ENCODE data around the gene AK3.
A peak's percentile ranks its signal among the peaks of the same experiment; 100 is the strongest.
"Not testable (repeated sequence)": the region's sequence is repeated elsewhere in the genome, so short reads cannot be mapped to it uniquely, and the experiment has no call there.

AK3 gene

DNA sequence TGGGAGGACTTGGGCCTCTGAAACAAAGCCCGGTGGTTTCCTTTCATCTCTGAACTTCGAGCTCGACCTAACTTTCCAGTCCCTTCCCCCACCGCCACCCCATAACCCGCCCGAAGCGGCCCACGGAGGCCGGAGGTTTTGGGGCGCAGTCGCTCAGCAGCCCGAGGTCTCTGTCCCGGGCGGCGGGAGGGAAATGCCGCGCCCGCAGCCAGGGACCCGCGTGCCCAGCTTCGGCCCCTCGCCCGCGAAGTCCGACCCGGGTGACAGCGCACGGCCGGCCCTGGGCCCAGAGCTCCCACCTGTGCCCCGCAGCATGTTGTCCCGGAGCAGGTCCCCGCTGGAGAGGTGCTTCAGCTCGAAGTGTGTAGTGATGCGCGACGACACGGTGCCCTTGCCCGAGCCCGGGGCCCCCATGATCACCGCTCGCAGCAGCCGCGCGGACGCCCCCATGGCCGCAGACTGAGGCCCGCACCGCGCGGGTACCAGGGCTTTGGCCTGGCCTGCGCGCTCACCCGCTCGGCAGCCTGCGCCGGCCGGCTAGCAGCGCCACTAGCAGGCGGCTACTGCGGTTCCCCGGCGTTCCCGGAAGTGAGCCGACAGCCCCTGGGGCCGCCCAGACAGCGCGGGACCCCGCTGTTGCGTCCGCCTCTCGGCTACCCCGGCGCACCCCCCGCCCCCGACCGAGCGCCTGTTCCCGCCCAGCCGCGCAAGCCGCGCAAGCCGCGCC, at the start of gene AK3:
AK3 (minus strand) TSS at position 565 of the 727 bp plus-strand sequence; CDS start at position 450, 115 bp downstream.
- peak; percentile 72 for DNase-seq (ENCODE audit: low read depth)

DNA sequence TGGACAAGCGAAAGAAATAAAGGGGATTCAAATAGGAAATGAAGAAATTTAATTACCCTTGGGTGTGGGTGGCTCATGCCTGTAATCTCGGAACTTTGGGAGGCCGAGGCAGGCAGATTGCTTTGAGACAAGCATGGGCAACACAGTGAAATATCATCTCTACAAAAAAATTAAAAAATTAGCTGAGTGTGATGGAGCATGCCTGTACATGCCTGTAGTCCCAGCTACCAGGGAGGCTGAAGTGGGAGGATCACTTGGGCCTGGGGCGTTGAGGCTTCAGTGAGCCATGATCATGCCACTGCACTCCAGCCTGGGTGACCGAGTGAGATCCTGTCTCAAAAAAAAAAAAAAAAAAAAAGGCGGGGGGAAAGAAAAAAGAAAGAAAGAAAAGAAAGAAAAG, 47.7 kb upstream of the AK3 start:
- DNase-seq (ENCODE audit: low read depth): no peak

DNA sequence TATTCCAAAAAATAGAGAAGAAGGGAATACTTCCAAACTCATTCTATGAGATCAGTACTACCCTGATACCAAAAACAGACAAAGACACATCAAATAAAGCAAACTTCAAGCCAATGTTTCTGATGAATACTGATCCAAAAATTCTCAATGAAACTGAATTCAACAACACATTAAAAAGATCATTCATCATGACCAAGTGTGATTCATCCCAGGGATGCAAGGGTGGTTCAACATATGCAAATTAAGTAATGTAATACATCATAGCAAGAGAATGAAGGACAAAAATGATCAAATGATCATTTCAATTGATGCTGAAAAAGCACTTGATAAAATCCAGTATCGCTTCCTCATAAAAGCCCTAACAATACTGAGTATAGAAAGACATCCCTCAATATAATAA, 46.9 kb upstream of the AK3 start:
- DNase-seq (ENCODE audit: low read depth): no peak

DNA sequence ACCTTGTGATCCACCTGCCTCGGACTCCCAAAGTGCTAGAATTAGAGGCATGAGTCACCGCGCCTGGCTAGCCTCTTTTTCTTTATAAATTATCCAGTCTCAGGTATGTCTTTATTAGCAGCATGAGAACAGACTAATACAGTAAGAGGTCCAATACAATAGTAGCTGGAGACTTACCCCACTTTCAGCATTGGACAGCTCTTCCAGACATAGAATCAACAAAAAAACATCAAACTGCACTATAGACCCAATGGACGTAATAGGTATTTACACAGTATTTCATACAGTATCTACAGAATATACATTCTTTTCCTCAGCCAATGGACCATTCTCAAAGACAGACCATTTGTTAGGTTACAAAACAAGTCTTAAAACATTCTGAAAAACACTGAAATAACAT, 45.6 kb upstream of the AK3 start:
- DNase-seq (ENCODE audit: low read depth): no peak

DNA sequence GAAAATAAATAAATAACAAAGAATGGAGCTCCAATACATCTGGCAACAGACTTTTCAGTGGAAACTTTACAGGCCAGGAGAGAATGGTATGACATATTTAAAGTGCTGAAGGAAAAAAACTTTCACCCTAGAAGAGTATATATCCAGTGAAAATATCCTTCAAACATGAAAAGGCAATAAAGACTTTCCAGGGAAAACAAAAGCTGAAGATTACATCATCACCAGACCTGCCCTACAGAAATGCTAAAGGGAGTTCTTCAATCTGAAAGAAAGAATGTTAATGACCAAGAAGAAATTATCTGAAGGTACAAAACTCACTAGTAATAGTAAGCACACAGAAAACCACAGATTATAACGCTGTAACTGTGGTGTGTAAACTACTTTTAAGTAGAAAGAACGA, 43.4 kb upstream of the AK3 start:
- no peak for DNase-seq (ENCODE audit: low read depth)

DNA sequence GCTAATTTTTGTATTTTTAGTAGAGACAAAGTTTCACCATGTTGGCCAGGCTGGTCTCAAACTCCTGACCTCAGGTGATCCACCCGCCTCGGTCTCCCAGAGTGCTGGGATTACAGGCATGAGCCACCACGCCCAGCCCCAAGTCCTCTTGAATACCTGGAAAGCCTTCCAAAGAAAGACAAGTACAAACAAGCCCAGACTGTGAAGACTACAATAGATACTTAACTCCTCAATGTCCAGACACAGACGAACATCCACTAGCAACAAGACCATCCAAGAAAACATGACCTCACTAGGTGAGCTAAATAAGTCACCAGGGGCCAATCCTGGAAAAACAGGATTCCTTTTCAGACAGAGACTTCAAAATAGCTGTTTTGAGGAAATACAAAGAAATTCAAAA, 42.2 kb upstream of the AK3 start:
- not testable (repeated sequence) for DNase-seq (ENCODE audit: low read depth)

DNA sequence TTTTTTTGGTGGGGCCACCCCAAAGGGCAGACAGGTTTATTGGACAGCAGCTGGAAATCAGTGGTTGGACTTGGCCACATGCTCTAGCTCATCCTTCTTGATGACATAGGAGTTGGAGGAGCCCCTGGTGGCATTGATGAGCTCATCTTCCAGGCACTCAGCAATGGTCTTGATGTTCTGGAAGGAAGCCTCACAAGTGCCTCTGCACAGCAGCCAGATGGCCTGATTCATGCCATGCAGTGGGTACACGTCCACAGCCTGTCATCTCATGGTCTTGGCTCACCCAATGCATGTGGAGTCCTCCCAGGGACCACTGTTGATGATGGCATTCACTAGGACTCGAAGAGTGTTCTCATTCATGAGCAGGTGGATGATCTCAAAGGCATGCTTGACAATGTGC, 40.4 kb upstream of the AK3 start:
- DNase-seq (ENCODE audit: low read depth): no peak

DNA sequence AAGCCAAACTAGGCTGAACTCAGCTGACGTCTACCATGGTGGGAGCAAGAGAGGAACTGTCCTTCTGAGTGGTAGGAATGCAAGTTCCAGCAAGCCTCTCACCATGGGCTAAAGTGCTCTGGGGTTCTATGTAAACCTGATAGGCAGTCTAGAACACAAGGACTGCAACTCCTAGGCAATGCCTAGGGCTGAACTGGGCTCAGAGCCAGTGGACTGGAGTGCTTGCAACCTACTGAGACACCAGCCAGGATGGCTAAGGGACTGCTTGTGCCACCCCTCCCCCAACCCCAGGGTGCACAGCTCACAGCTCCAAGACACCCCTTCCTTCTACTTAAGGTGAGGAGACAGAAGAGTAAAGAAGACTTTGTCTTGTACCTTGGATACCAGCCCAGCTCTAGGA, 39.6 kb upstream of the AK3 start:
- DNase-seq (ENCODE audit: low read depth): no peak

DNA sequence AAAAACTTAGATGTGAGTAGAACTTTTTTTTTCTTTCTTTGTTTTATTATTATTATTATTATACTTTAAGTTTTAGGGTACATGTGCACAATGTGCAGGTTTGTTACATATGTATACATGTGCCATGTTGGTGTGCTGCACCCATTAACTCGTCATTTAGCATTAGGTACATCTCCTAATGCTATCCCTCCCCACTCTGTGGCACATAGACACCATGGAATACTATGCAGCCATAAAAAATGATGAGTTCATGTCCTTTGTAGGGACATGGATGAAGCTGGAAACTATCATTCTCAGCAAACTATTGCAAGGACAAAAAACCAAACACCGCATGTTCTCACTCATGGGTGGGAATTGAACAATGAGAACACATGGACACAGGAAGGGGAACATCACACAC, 34.0 kb upstream of the AK3 start:
- not testable (repeated sequence) for DNase-seq (ENCODE audit: low read depth)

DNA sequence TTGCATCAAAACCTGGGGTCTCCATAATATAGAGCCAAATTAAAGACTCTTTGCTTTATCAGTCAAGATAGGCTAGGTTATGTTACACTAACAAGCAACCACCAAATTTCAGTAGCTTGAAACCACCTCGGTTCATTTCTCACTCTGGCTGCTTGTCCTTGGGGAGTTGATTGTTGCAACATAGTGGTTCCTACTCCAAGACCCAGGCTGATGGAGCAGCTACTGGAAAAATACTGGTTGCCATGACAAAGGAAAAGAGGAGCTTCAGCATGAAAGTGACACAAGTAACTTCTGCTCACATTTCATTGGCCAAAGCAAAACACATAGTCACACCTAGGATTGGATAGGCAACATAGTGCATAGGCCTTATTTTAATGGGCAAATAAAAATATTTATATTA, 33.2 kb upstream of the AK3 start:
- DNase-seq (ENCODE audit: low read depth): no peak

DNA sequence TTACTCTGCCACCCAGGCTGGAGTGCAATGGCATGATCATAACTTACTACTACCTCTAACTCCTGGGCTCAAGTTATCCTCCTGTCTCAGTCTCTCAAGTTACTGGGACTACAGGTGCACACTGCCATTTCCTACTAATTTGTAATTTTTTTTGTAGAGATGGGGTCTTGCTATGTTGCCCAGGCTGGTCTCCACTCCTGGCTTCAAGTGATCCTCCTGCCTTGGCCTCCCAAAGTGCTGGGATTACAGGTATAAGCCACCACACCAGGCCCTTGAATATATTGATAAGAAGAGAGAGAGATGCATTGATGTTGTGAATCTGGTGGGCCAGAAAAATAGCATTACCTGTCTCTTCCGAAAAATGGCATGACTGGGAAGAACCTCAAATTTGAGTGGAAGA, 30.8 kb upstream of the AK3 start:
- DNase-seq (ENCODE audit: low read depth): no peak

DNA sequence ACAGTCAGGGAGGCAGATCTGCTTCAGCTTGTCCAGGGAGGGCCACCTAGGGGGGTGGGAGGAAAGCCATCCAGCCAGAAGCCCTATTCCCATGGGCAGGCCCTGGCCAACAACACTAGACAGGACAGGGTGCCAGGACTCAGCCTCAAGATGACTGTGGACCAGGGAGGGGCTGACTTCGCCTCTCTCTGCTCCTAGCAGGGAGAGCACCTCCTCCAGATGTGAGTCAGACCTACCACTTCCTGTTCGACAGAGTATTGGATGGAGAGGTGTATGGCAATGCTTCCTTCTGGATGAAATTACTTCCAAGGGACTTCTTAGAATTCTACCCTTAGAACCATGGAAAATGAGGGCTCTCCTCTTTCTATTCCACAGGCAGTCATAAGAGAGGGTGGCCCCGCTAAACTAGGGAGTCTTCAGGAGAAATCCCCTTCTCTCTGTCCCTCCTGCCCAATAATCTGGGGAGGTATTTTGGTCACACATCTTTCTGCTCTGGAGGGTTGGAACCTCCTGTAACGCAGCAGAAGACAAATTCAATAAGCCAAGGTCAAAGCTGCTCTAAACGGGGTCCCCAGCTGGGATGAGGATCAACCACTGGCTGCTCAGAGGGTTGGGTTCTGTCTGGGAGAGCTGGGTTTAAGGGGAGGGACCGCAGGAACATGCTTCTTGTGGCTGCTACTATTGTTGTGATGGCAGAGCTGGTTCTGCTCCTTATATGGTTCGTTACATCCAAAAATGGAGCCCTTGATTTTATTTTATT, 28.5 kb upstream of the AK3 start:
- no peak for DNase-seq (ENCODE audit: low read depth)

DNA sequence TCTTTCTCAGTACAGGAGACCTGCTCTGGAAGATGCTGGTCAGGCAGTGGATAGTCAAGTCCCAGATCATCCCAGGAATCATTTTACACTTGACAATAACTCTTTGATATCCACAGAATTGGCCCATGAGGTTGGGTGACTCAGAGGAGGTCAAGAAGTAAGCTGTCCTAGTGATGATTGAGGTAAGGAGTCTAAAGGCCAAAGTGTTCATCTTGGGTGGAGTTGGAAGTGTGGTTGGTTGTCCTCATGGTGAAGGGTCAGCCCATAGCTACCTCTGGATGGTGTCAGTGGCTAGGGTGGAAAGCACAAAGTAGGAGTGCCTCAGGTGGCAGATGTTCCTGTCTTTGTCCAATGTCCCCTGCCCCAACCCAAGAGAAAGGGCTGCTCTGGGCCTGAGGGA, 27.7 kb upstream of the AK3 start:
- no peak for DNase-seq (ENCODE audit: low read depth)

DNA sequence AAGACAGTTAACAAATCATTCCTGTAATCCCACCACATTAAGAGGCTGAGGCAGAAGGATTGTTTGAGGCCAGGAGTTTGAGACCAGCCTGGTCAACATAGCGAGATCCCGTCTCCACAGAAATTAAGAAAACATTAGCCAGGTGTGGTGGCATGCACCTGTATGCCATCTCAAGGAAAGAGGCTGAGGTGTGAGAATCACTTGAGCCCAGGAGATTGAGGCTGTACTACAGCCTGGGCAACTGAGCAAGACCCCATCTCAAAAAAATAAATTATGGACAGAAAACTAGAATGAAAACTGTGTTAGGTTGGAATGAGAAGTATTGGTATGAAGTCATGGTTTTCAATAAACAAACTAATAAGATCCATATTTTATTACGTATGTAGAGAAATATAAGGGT, 23.0 kb upstream of the AK3 start:
- no peak for DNase-seq (ENCODE audit: low read depth)

DNA sequence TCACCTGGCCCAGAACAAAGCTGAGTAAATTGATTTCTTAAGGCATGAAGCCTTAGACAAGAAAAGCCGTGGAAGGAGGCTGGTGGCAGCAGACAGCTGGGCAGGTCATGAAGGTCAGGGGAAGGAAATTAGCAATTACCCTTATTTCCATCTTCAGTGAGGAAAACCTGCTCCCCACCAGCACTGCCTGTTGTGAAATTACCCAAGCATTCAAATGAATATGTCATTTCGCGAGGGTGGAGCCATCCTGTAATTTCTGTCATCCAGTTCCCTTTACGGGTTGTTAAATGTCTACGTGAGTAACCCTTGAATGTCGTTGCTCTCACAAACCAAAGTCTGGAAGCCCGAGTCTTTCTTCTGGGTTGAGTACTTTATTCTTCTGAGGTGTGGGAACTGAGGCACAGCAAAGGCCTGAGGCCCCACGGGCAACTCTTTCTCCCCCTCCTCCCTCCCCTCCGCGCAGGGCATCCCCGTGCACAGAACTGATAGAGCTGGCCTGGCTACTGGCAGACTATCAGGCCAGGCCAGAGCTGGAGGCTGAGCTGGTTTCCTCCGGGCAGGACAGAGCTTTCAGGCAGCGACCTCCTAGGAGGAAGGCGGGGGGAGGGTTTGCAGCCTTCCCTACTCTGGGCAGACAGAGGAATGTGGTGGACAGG, 22.0 kb upstream of the AK3 start:
- no peak for DNase-seq (ENCODE audit: low read depth)

DNA sequence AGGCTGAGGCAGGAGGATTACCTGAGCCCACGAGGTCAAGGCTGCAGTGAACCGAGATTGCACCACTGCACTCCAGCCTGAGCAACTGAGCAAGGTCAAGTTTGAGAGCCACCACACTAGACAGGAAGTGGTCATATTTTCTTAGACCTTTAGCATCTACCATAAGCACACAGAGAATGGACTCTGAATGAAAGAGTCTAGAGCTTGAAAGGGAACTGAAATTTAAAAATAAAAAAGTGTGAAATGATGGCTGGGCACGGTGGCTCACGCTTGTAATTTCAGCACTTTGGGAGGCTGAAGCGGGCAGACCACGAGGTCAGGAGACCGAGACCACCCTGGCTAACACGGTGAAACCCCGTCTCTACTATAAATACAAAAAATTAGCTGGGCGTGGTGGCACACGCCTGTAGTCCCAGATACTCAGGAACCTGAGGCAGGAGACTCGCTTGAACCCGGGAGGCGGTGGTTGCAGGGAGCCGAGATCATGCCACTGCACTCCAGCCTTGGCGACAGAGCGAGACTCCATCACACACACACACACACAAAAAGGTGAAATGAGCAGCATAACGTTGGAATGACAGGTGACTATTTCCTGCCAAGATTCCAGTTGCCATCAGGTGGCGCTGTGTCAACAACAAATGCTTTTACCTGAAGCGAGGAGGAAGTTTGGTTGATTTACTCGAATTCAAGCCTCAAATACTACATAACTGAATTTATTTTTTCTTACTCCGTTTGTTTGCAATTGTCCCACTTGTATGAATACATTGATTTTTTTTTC, 21.3 kb upstream of the AK3 start:
- peak; percentile 75 for DNase-seq (ENCODE audit: low read depth)

DNA sequence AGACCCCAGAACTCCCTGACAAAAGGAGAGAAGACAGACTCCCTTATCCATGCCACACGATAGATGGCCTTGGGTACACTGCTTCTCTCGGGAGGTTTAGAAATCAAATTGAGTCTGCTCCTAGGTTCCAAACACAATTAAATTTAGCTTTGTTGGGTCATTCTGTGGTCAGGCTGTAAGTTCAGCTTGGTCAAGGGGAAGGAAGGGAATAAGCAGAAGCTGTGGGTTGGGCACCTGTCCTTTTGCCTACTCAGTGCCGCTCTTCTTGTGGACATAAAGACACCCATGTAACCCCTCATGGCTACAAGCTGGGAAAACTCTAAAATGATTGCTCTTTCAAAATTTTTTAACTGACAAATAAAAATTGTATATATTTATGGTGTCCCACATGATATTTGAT, 19.1 kb upstream of the AK3 start:
- no peak for DNase-seq (ENCODE audit: low read depth)

DNA sequence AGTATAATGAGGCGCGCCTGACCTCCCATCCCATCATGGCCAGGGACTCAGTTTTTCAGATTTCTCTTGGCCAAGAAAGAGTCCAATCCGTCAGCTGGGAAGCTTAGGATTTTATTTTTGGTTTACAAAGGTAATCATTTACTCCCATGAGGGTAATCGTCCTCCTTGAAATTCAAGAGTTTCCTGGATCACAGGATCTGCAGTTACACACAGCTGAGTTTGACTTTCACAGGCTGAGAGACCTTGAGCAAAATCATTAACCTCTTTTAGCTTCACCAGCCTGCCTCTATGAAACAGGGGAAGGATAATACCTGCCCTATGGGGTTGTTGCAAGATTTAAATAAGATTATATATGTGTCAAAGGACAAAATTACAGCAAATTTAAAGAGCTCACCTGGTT, 15.4 kb upstream of the AK3 start:
- no peak for DNase-seq (ENCODE audit: low read depth)

DNA sequence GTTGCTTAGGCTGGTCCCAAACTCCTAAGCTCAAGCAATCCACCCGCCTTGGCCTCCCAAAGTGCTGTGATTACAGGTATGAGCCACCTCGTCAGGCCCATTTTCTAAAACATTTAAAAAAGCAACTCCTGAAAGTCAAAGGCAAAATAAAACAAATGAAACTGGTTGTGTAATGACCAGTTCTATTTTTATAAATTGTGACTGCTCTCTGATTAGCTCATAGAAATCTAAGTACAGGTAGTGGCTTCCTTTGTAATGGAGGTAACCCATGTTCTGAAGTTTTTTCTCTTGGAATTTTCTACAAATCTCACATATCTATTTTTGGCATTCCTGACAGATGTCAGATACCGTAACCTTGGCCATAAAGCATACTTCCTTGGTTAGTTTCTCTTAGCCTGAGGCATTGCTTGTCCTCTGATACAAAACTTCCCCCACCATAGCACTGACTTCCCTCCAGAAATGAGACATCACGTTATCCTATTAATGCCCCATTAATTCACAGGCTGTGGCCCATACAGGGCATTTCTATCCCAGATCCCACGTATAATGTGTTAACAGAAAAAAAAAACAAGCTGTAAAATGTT, 14.1 kb upstream of the AK3 start:
- no peak for DNase-seq (ENCODE audit: low read depth)

DNA sequence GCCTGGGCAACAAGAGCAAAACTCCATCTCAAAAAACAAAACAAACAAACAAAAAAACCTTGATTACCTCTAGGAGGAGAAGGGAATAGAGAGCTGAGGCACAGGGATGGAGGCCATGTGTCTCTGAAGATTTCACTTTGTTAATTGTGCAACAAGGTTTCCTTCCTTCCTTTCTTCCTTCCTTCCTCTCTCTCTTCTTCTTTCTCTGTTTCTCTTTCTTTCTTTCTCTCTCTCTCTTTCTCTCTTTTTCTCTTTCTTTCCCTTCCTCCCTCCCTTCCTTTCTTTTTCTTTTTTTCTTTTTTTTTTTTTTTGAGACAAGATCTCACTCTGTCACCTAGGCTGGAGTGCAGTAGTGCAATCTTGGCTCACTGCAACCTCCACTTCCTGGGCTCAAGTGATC, 13.5 kb upstream of the AK3 start:
- not testable (repeated sequence) for DNase-seq (ENCODE audit: low read depth)

DNA sequence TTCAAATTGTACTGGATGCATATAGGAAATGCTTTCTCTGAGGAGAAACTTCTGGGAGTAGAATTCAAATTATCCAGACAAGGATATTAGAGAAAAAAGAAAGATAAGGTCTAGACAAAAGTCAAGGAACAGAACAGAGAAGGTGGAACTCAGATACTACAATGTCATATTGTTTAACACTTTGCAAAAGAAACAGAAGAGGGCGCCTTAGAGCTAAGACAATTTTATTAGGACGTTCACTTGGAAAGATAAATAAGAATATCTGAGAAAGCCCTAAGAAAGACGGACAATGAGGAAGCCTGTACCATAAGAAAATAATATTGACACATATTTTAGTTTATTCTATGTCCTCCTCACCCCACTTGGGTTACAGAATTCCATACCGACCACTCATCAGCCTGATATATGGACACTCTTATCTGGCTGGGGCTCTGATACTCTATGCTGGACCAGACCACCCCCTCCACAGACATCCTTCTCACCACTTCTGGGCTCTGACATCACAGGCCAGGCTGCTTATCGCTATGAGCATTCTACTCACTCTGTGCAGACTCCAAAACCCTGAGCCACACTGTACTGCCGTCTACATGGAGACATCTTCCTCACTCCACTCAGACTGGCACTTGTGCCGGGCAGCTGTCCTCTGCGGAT, 9.1 kb upstream of the AK3 start:
- DNase-seq (ENCODE audit: low read depth): no peak

DNA sequence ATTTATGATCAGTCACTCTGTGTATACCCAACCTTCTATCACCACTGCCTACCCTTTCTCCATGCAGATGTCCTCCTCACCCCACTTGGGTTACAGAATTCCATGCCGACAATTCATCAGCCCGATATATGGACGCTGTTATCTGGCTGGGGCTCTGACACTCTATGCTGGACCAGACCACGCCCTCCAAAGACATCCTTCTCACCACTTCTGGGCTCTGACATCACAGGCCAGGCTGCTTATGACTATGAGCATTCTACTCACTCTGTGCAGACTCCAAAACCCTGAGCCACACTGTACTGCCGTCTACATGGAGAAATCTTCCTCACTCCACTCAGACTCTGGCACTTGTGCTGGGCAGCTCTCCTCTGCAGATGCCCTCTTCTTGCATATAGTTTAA, 7.6 kb upstream of the AK3 start:
- DNase-seq (ENCODE audit: low read depth): no peak

Measured in stimulated activated CD4-positive, alpha-beta T cell treated with anti-CD3 and anti-CD28 coated beads, Interleukin-2, amount 100 ng/mL, for 4 hours (primary cell).